NCI-H526 (cell line): ENCODE data around the gene ELOVL2.

Experiments
- DNase-seq, 2 experiments: peaks; one replicate each; lab custom pipeline; 2025; lab: John Stamatoyannopoulos, UW

Gene ELOVL2

DNA sequence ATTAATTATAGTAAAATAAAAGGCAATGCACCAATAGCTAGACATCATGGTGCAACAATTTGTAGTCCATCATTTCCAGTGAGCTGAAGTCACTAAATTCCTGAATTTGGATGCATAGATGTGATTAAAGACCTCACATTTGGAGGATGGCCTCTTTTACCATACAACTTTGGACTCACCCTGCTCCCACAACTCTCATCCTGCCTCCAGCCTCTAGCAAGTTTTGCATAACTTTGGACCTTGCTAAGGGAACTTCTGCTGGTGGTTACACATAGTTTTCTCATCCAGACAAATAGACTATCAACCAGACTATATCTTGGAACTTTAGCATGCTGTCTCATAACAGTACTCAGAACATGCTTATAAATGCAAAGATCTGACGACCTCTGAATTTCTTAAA, 12.8 kb upstream of the ELOVL2 start:
- DNase-seq = no peak

DNA sequence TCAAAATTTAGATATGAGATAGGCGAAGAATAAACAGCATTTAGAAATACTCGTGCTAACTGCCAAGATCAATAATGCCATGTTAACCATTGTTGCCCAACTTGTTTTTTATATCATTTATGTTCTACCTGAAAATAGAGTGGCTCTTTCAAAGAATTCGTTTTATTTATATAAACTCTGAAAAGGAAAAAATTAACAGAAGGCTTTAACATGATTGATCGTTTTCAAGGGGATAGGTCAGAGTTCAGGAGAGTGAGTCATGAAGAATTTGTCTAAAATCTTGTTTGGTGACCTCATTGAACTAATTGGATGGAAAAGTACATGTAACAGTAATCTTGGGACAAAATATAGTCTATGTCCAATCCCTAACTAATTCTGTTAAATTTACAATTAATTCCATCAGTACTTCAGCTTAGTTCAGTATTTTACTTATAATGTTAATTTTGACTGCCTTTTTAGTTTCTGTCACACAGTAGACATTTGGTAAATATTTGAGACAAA, 11.1 kb upstream of the ELOVL2 start:
- no peak for DNase-seq

DNA sequence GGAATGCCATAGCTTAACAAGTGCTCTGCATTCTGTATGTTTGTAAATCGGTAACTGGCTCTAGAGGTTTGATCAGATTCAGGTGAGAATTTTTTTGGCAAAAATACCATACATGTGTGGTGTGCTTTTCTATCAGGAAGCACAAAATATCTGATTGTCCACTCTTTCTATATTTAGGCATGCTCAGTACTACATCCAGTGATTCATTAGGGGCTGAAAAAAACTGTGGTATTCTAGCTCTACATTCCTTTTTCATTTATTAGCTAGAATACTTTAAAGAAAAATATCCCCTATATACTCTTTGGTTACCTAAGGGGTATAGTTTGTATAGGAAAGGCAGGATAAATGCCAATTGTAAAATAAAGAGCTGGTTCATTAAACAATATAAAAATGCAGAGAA, 10.6 kb upstream of the ELOVL2 start:
- no peak for DNase-seq

DNA sequence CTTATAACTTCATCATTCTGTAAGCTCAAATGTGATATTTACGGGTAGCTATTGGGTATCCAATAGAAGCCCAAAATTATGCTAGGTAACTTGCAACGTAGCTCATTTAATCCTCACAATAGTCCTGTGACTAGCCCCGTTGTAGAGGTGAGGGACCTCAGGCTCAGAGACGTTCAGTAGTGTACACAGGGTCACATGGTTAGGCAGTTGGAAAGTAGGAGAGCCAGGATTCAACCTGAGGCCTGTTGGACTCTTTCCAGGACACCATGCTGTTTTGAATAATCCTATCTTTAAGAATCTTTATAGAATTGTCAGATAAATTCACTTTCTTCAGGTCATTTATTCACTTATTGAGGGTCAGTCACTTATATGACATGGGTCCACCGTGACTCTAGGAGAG, 9.2 kb upstream of the ELOVL2 start:
- DNase-seq = no peak

DNA sequence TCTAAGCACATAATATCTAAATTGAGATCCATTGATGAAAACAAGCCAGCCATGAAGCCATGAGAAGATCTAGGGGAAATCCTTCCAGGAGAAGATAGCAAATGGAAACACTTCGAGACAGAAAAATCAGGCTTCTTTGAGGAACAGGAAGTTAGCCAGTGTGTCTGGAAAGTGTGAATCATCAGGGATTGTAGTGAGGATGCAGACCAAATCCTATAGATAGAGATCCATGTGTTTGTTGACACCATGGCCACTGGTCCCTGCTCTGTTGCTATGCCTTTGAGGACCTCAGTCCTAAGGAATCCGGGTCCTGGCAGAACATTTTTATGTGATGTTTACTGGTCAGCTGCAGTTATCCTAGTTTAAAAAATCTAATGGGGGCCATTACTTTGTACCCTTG, 6.6 kb upstream of the ELOVL2 start:
- no peak for DNase-seq

DNA sequence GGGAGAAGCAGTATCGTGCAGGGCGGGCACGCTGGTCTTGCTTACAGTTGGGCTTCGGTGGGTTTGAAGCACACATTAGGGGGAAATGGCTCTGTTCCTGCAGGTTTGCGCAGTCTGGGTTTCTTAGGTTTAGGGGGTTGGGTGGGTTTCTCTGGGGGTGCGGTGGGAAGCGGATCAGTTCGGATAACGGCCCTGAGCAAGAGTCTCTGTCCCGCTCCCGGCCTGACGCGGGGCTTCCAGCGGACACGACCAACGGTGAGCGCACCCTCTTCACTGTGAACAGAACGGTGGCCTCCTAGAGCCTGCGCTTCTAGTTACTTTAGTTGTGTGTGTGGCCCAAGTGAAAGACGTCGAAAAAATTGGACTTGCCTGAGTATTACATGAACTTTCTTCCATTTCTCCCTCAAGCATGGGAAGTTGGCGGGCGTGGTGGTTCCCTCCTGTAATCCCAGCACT, 635 bp upstream of the ELOVL2 start:
- DNase-seq = peak in 1 of 2 experiments; percentile 49

DNA sequence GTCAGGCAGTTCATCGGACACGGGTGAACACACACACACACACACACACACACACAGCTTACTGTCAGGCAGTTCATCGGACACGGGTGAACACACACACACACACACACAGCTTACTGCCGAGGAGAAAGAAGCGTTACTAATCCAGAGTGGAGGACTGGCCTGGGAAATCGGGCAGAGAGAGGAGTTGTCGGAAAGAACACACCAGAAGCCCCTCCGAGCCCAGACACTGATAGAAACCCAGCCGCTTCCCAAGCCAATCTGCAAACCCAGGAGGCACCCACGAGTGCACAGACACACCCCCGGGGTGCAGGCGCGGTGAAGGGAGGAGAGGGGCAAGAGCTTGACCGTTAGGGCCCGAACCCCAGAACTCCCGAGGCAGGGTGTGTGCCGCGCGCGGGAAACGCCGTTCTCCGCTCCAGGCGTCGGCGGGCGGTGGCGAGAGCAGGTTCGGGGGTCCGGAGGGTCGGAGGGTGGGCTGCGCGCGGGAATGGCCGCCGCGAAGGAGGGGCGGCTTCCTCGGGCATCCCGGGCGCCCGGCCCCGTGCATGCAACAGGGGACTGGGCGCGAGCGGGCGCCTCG, 636 bp downstream of the ELOVL2 start:
- peak; percentile 68 to 70 for DNase-seq

DNA sequence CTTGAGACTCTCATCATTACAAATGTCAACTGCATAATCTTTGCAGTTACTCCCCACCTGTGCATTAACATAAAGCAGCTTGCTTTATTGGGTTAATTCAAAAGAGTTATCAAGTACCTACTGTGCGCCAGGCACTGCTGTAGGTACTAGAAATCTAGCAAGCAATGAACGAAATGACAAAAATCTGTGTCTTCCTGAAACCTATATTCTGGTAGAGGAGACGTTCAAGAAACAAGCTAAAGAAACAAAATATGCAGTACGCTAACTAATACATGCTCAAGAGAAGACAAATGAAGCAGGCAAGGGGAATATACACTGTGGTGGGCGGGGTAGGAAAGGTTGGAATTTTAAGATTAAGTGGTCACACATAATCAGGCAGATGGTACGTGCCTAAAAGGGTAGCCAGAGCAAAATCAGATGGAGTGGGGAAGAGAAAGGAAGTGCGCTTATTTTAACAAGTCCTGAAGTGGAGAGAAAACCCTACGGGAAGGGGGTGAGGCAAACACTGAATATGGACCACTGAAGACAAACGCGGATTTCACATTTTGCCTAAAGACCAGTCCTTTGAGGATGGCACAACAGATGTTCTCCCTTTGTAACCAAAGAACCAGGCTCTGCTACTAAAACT, 1.2 kb downstream of the ELOVL2 start:
- peak; percentile 32 to 68 for DNase-seq

DNA sequence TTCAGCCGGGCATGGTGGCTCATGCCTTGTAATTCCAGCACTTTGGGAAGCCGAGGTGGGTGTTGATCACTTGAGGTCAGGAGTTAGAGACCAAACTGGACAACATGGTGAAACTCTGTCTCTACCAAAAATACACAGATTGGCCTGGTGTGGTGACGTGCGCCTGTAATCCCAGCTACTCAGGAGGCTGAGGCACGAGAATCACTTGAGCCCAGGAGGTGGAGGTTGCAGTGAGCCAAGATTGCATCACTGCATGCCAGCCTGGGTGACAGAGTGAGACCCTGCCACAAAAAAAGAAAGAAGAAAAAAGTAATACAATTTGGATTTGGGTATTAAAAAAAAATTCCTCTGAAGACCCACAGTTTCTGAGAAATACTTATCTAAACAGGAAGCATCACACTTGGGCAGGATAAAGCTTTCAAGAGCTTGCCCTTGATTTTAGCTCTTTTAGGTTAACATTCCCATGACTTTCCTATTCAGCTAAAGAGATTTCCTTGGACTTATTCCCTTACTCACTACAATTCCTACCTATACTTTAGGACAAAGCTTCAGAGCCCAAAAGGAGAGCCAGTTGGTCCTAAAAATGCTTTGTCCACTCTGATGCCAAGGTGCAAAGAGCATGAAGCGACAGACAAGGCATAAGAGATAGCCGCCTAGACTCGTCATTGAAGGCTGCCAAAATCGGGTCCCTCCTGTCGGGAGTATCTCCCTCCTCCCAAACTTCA, 1.9 kb downstream of the ELOVL2 start:
- DNase-seq = peak in 1 of 2 experiments; percentile 32

DNA sequence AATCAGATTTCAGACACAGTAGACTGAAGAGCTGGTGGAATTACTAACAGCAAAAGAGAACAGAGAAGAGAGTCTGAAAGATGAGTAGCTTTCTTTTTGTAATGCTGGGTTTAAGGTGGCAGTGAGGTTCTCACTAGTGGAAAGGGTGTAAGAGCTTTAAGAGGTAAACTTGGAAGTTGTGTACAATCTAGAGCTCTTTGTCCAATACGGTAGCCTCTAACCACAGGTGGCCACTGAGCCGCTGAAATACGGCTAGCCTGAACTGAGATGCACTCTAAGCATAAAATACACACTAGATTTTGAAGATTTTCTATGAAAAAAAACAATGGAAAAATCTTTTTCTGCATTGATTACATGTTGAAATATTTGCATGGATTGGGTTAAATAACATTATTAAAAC, 4.0 kb downstream of the ELOVL2 start:
- DNase-seq = peak in 1 of 2 experiments; percentile 4

DNA sequence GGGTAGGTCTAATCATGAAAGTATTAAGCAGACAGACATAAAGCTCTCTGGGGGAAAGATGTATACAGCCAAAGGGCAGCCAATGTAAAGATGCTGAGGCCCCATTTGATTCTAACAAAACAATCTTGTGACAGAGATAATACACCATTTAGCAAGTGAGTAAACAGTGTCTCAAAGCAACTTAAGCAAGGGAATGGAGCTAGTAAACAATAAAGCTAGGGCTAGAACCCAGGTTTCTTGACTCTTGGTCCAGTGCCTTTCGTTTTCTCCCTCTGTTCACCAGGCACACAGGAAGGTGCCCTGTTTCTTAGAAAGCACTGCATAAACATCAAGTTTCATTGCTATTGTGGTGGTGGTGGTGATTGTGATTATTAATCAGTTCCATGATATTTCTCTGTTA, 5.1 kb downstream of the ELOVL2 start:
- DNase-seq = no peak

DNA sequence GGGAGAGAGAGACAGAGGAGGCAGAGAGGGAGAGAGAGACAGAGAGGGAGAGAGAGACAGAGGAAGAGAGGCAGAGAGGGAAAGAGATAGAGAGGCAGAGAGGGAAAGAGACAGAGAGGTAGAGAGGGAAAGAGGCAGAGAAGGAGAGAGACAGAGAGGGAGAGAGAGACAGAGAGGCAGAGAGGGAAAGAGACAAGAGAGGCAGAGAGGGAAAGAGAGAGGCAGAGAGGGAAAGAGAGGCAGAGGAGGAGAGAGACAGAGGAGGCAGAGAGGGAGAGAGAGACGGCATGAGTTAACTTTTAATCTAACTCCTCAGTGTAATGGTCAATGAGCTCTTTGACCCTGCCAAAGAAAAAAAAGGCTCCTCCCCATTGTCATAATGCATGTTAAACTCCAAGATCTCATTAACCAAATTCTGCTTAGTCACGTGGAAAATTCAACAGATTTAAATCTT, 7.1 kb downstream of the ELOVL2 start:
- DNase-seq = peak in 1 of 2 experiments; percentile 13

DNA sequence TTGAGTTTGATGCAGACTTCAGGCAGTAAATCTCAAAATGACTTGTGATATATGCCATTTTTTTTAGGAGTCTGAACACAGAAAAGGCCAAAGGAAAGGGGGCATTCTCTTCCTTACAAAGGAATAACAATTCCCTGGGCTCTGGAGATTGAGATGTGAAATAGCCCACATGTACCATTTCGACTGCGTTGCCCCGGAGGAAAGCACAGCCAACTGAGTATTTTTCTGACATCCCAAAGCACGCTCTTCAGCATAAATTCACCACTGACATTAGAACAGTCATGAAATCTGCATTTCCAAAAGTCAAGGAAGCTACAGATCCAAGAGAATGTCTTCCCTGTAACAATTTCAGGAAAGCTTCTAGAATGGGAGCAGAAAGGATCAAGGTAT, 7.8 kb downstream of the ELOVL2 start:
- DNase-seq = no peak

DNA sequence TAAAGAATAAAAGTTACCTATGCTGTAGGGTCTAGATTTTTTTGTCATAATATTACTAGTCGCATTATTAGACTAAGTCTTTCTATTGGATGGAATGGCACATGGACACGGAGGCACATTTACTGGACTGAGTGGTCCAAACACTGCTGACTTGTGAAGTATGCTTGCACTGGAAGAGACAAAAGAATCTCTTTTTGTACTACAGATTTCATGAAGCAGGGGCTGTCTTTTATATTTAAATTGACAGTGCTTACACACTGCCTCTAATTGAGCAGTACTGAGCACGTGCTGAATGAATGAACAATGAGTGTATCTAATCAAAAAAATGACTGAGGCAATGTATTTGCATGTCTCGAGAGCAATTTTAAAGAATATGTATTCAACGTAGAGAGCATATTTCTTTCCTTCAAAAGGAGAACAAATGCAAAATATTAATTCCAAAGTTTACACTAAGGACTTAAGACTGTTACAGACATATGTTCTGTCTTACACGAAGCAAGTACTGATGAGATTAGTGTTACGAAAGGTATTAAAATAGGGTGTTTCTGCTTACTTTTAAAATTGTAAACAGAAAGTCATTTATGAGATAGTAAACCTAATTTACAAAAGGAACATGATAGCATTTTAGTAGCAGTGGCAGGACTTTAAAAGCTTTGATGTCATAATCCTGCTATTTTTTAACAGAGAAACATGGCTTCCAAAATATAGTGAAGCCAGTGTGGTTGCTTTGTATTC, 8.3 kb downstream of the ELOVL2 start:
- DNase-seq = peak; percentile 57 to 58

DNA sequence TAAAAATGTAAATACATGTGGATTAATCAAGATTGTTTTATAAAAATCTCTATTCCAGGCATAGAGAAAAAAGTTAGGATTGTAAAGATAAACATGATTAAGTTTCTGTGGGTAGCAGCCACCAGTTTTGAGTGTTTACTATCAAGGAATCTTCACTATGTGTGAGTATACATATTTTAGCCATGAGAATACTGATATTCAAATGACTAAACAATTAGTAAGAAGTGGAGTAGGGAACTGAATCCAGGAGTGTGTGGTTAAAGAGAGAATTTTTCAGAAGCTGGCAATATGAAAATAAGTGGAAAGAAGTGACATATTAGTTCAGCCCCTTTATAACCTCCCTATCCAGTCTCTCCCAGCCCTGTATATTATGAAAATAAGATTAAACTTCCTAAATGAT, 10.3 kb downstream of the ELOVL2 start:
- DNase-seq = no peak

DNA sequence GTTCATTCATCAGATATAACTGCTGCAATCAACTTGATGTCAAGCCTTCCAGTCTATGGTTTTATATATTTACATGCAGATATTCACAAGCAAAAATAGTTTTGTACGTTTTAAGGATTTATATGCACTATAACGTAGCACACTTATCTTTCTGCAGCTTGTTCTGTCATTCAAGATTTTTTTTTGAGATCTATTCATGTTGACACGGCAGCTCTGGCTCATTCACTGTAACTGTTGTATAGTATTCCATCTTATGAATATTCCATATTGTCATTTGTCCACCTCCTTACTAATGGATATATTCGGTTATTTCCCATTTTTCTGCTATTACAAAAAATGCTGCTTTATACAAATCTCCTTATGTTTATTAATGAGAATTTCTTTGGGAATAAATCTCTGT, 13.2 kb downstream of the ELOVL2 start:
- DNase-seq = no peak

DNA sequence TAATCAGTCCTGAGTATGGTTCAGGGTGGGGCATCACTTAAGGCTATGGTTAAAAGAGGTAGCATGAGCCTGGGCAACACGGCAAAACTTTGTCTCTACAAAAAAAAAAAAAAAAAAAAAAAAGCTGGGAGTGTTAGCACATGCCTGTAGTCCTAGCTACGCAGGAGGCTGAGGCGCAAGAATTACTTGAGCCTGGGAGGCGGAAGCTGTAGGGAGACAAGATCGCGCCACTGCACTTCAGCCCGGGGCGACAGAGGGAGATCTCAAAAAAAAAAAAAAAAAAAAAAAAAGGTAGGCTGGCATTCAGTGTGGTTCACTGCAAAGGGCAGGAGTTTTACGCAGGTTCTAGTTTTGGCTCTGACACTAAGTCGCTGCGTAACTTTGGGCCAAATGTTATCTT, 15.1 kb downstream of the ELOVL2 start:
- no peak for DNase-seq

DNA sequence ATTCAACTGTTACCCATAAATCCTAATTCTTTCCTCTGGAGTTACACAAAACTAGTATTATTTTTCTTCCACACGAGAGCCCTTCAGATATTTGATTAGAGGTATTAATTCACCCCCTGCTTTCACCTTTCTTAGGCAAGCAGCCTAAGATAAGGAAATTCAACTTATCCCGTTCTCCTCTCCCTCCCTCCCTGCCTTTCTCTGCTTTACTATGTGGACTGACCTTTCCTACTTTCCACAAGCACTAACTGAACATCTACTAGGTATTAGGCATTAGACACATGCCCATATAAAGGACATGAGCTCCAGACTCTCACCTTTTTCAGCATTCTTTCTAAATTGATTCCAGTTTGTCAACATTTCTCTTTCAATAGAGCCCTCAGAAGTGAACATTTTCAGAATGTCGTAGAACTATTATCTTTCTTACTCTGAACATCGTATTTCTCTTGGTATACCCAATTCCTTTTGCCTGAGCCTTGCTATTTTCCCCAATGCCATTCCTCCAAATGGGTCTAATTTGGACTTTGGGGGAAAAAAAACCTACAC, 16.5 kb downstream of the ELOVL2 start:
- no peak for DNase-seq

DNA sequence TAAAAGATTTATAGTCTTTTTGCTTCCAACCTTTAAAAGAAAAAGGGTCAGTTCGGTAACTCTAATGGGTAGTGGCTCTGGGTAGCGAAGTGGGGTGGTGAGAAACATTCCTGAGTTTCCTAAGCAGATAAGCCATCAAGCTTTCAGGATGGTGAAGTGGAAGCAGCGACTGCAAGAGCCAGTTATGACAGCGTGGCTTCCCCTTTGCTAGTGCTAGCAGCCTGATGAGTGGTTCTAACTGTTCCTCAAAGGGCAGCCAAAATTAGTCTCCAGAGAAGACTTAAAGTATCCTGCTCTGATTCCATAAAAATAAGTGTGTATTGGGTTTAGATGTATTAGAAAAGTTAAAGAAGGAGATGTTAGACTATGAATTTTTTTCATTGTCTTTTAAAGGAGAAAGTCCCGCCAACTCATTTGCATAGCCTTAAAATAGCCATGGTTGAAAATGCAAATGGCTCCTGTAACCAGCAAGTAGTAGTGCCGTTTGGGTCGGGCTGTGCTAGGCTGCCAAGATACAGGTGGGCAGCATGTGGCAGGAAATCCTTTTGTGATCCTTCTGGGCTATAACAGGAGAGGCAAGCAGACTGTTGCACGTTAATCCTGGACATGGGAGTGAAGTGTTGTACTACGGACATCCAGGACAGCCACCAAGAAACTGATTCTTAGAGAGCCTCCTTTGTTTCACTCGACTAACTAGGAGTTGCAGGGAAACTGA, 18.0 kb downstream of the ELOVL2 start:
- peak; percentile 93 to 94 for DNase-seq

DNA sequence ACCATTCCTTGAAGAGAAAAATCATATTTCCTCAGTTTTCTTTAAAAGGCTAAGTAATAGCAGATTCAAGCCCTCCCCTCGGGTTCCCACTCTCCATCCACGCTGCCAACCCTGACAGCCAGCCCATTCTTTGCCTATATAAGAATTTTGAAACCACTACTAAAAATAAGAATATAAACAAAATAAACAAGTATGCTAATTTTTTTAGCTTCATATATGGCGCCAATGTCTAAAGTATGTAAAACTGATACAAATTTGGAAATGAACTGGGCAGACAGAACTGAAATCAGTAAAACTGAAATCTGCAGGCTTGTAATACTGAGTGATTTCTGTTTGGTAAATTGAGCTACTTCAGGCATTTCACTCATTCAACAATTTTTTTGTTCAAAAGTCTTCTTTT, 19.0 kb downstream of the ELOVL2 start:
- DNase-seq = no peak

DNA sequence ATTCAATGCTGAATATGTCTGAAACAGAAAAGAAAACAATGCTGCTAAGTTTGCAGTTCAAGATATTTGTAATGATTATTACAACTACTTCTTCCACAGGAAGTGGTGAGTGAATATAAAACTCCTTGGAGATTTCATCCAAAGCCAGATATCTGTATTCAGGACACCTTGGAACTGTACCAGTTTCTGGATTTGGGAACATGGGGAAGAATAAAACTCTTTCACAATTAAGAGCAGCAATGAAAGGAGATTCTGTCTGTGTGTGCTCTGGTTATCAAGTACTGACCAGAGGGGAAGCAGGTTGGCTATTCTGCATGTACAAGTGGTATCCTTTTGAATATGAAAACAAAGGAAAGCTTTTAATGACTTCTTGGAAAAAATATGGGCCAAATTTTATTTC, 21.1 kb downstream of the ELOVL2 start:
- no peak for DNase-seq

DNA sequence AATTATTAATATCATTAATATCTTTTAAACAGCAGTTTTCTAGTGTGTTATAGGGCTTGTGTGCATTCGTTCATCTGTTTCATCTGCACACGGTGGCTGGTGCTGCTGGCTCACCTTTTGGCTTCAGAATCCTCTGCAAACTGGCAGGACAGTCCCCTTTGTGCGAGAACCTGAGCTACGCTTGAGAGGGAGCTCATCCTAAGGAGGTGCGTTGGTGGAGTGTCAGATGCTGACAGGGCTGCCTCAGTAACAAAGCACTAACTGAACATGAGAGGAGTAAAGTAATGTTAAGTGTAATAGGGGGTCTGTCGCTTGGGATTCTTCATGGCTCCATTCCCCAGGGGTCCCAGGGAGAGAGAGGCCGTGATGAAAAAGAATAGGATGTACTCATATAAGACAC, 22.4 kb downstream of the ELOVL2 start:
- DNase-seq = no peak
